HEK293 (cell line): ENCODE data around the gene KRT71.
A peak's percentile ranks its signal among the peaks of the same experiment; 100 is the strongest.

Source experiments
- CTCF ChIA-PET: fragments of 350-600 bp; formaldehyde crosslinking; extraction: SDS; loops from one replicate; lab custom pipeline; 2021; ENCODE audit warnings: antibody characterized with exemption; lab: Yijun Ruan, JAX
- POLR2A ChIA-PET: fragments of 300-600 bp; formaldehyde crosslinking; extraction: SDS; loops from one replicate; lab custom pipeline; 2020; ENCODE audit warnings: antibody characterized with exemption, inconsistent platforms; lab: Yijun Ruan, JAX
- H3K27ac ChIP-seq: fragments of 200-500 bp; sonication (Bioruptor generic); 2 replicates; pipeline ENCODE4 v1.5.1; 2014; ENCODE audit warnings: low read depth, low read length, control low read depth, inconsistent platforms; ENCODE audit errors: extremely low read depth
- H3K36me3 ChIP-seq, 2 experiments: fragments of 200-500 bp in 1 of 2; sonication (Bioruptor generic) in 1 of 2; 1 replicate in 1 of 2; 2 replicates in 1 of 2; pipeline ENCODE4 v1.5.1; 2014 to 2017; ENCODE audit warnings: inconsistent platforms in 2 of 2, low read length in 2 of 2; ENCODE audit not compliant: control insufficient read depth in 2 of 2, insufficient read depth in 1 of 2
- H3K4me1 ChIP-seq: fragments of 200-500 bp; sonication (Bioruptor generic); 2 replicates; pipeline ENCODE4 v1.5.1; 2014; ENCODE audit warnings: mild to moderate bottlenecking, low read length, inconsistent platforms; ENCODE audit not compliant: control insufficient read depth, insufficient read depth
- H3K4me3 ChIP-seq: 2 replicates; pipeline ENCODE4 v1.5.1; 2011; ENCODE audit warnings: low read depth, mild to moderate bottlenecking, control low read depth, low read length, moderate library complexity
- H3K9me3 ChIP-seq: fragments of 200-500 bp; sonication (Bioruptor generic); 2 replicates; pipeline ENCODE4 v1.5.1; 2014; ENCODE audit warnings: low read depth, low read length, inconsistent platforms; ENCODE audit not compliant: control insufficient read depth, insufficient read depth
- AEBP2 ChIP-seq: fragments of 450-650 bp; formaldehyde crosslinking; IDR thresholded peaks from 2 replicates; pipeline ENCODE4 v1.5.1; 2016; ENCODE audit warnings: missing biosample characterization, missing genetic modification characterization, borderline replicate concordance
- GLI2 ChIP-seq: fragments of 450-650 bp; formaldehyde crosslinking; IDR thresholded peaks from 2 replicates; pipeline ENCODE4; 2017; ENCODE audit warnings: missing biosample characterization, missing genetic modification characterization, low read depth, borderline replicate concordance
- GLIS1 ChIP-seq: fragments of 450-650 bp; formaldehyde crosslinking; IDR thresholded peaks from 2 replicates; pipeline ENCODE4 v1.5.1; 2016; ENCODE audit warnings: missing biosample characterization, missing genetic modification characterization
- IKZF3 ChIP-seq: fragments of 450-650 bp; IDR thresholded peaks from 2 replicates; pipeline ENCODE4 v1.5.0; 2018; ENCODE audit warnings: missing biosample characterization, mild to moderate bottlenecking, missing genetic modification characterization, moderate library complexity
- MYNN ChIP-seq: fragments of 450-650 bp; formaldehyde crosslinking; IDR thresholded peaks from 2 replicates; pipeline ENCODE4 v1.5.1; 2016; ENCODE audit warnings: missing biosample characterization, missing genetic modification characterization, borderline replicate concordance
- PRDM1 ChIP-seq: fragments of 450-650 bp; formaldehyde crosslinking; IDR thresholded peaks from 2 replicates; pipeline ENCODE4; 2016; ENCODE audit warnings: missing biosample characterization, missing genetic modification characterization
- ZNF175 ChIP-seq: fragments of 450-650 bp; formaldehyde crosslinking; IDR thresholded peaks from 2 replicates; pipeline ENCODE4 v1.5.1; 2016; ENCODE audit warnings: missing biosample characterization, missing genetic modification characterization
- ZNF18 ChIP-seq: fragments of 450-650 bp; formaldehyde crosslinking; IDR thresholded peaks from 2 replicates; pipeline ENCODE4 v1.5.1; 2016; ENCODE audit warnings: missing biosample characterization, missing genetic modification characterization
- ZNF214 ChIP-seq: fragments of 450-650 bp; formaldehyde crosslinking; IDR thresholded peaks from 2 replicates; pipeline ENCODE4 v1.5.1; 2017; ENCODE audit warnings: missing biosample characterization, mild to moderate bottlenecking, missing genetic modification characterization, borderline replicate concordance
- ZNF23 ChIP-seq: fragments of 450-650 bp; formaldehyde crosslinking; IDR thresholded peaks from 2 replicates; pipeline ENCODE4 v1.5.1; 2016; ENCODE audit warnings: missing biosample characterization, missing genetic modification characterization, borderline replicate concordance
- ZNF266 ChIP-seq: fragments of 450-650 bp; formaldehyde crosslinking; IDR thresholded peaks from 2 replicates; pipeline ENCODE4 v1.5.1; 2016; ENCODE audit warnings: missing biosample characterization, missing genetic modification characterization, low read depth
- ZNF292 ChIP-seq: fragments of 450-650 bp; formaldehyde crosslinking; IDR thresholded peaks from 2 replicates; pipeline ENCODE4 v1.5.1; 2016; ENCODE audit warnings: low read depth, missing biosample characterization, missing genetic modification characterization, borderline replicate concordance
- ZNF335 ChIP-seq: fragments of 450-650 bp; formaldehyde crosslinking; conservative IDR thresholded peaks from 2 replicates; pipeline ENCODE4 v1.5.1; 2016; ENCODE audit warnings: missing biosample characterization, missing genetic modification characterization
- ZNF394 ChIP-seq: fragments of 450-650 bp; formaldehyde crosslinking; IDR thresholded peaks from 2 replicates; pipeline ENCODE4 v1.5.1; 2016; ENCODE audit warnings: missing biosample characterization, missing genetic modification characterization, mild to moderate bottlenecking, moderate library complexity, borderline replicate concordance
- ZNF416 ChIP-seq: fragments of 450-650 bp; formaldehyde crosslinking; IDR thresholded peaks from 2 replicates; pipeline ENCODE4 v1.5.1; 2016; ENCODE audit warnings: missing biosample characterization, missing genetic modification characterization
- ZNF548 ChIP-seq: fragments of 450-650 bp; formaldehyde crosslinking; IDR thresholded peaks from 2 replicates; pipeline ENCODE4 v1.5.1; 2016; ENCODE audit warnings: missing biosample characterization, missing genetic modification characterization
- ZNF549 ChIP-seq: fragments of 450-650 bp; IDR thresholded peaks from 2 replicates; pipeline ENCODE4 v1.5.1; 2018; ENCODE audit warnings: missing biosample characterization, missing genetic modification characterization, mild to moderate bottlenecking, inconsistent platforms, moderate library complexity
- ZNF658 ChIP-seq: fragments of 450-650 bp; formaldehyde crosslinking; IDR thresholded peaks from 2 replicates; pipeline ENCODE4; 2016; ENCODE audit warnings: missing biosample characterization, missing genetic modification characterization
- ZNF837 ChIP-seq: fragments of 450-650 bp; formaldehyde crosslinking; IDR thresholded peaks from 2 replicates; pipeline ENCODE4 v1.5.1; 2016; ENCODE audit warnings: missing biosample characterization, missing genetic modification characterization
- ZSCAN16 ChIP-seq: fragments of 450-650 bp; formaldehyde crosslinking; IDR thresholded peaks from 2 replicates; pipeline ENCODE4 v1.5.1; 2016; ENCODE audit warnings: missing biosample characterization, missing genetic modification characterization
- TF ChIP-seq, protein P1 (sequence below): fragments of 450-650 bp; formaldehyde crosslinking; IDR thresholded peaks from 2 replicates; pipeline ENCODE4 v1.5.1; 2016; ENCODE audit warnings: missing biosample characterization, missing genetic modification characterization
- TF ChIP-seq, protein P2 (sequence below): fragments of 450-650 bp; formaldehyde crosslinking; IDR thresholded peaks from 2 replicates; pipeline ENCODE4 v1.5.1; 2016; ENCODE audit warnings: missing biosample characterization, missing genetic modification characterization

The KRT71 gene

GRCh38 chr12:52582971-52583456, 30.1 kb upstream of the KRT71 start (continued):
- TF ChIP-seq ZNF23 (no peak), ZNF214 (tag by site-specific recombination) (no peak), GLIS1 (peak; percentile 56), MYNN (no peak), ZNF548 (tag by site-specific recombination) (no peak), ZNF394 (no peak), ZNF837 (no peak), IKZF3 (tag by site-specific recombination) (no peak), ZNF549 (tag by site-specific recombination) (no peak), ZNF658 (no peak), ZSCAN16 (tag by site-specific recombination) (no peak), AEBP2 (tag by site-specific recombination) (no peak)
- TF ChIP-seq, protein P1, sequence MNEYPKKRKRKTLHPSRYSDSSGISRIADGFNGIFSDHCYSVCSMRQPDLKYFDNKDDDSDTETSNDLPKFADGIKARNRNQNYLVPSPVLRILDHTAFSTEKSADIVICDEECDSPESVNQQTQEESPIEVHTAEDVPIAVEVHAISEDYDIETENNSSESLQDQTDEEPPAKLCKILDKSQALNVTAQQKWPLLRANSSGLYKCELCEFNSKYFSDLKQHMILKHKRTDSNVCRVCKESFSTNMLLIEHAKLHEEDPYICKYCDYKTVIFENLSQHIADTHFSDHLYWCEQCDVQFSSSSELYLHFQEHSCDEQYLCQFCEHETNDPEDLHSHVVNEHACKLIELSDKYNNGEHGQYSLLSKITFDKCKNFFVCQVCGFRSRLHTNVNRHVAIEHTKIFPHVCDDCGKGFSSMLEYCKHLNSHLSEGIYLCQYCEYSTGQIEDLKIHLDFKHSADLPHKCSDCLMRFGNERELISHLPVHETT (tag by site-specific recombination): no peak
- TF ChIP-seq, protein P2, sequence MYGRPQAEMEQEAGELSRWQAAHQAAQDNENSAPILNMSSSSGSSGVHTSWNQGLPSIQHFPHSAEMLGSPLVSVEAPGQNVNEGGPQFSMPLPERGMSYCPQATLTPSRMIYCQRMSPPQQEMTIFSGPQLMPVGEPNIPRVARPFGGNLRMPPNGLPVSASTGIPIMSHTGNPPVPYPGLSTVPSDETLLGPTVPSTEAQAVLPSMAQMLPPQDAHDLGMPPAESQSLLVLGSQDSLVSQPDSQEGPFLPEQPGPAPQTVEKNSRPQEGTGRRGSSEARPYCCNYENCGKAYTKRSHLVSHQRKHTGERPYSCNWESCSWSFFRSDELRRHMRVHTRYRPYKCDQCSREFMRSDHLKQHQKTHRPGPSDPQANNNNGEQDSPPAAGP (tag by site-specific recombination): no peak

GRCh38 chr12:52582486-52582885, 29.5 kb upstream of the KRT71 start:
- Histone ChIP-seq H3K9me3 (no peaks in the 10 kb centered on the region), H3K4me3 (no peak overlapping the region), H3K36me3 (no peaks in the 10 kb centered on the region), H3K27ac (no peak overlapping the region), H3K4me1 (no peaks in the 10 kb centered on the region)
- POLR2A ChIA-PET: no interaction called here
- TF ChIP-seq ZNF292 (no peak), GLI2 (no peak), ZNF335 (tag by site-specific recombination) (peak; percentile 83; the same call in 1 of the 2 replicates), ZNF18 (tag by site-specific recombination) (no peak)
- CTCF ChIA-PET: interaction anchor here (0.5 to 9.9 kb wide), 22 partner anchors 9 to 436 kb away, joined by 3 to 127 read pairs (median 4); no protein-coding TSS in a partner anchor

DNA sequence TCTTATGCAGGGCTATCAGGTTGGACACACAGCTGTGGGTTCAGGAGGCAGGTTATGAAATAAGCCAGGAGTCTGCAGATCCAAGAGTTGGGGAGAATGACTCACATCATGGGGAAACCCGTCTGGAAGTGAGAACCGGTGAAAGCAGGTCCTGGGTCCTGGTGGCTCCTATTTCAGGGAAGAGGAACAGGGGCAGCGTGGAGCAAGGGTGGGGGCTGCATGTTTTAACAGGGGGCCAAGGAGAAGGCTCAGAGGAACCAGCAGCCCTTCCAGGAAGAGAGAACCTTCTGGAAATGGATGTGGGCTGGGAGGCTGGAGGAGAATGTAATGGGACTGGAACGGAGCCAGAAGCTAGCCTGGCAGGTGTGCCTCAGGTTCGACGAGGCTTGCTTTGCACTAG, 28.5 kb upstream of the KRT71 start:
- POLR2A ChIA-PET: no interaction called here
- no peaks in the 10 kb centered on the region for H3K9me3 ChIP-seq
- H3K27ac ChIP-seq: no peak overlapping the region
- no peaks in the 10 kb centered on the region for H3K36me3 ChIP-seq
- no peaks in the 10 kb centered on the region for H3K4me1 ChIP-seq
- CTCF ChIA-PET: interaction anchor here (0.8 to 9.9 kb wide), 14 partner anchors 10 to 439 kb away, joined by 3 to 127 read pairs (median 5); no protein-coding TSS in a partner anchor
- no peak overlapping the region for H3K4me3 ChIP-seq
- no peak for TF ChIP-seq ZNF266 (tag by site-specific recombination)
- TF ChIP-seq AEBP2 (tag by site-specific recombination): no peak
- no peak for TF ChIP-seq ZNF416 (tag by site-specific recombination)
- no peak for TF ChIP-seq ZNF175
- TF ChIP-seq PRDM1 (tag by site-specific recombination): 0 out of 2 replicates have a peak, but pooled peaks have one; percentile 31
